HG02938 (cell line): ENCODE results near the gene AKR1E2.

ENCODE experiments used
- ATAC-seq: cut with Tn5 transposase; IDR thresholded peaks from one replicate; pipeline ENCODE4 v1.9.1; 2021; ENCODE audit warnings: mild to moderate bottlenecking, moderate library complexity; ENCODE audit not compliant: unreplicated experiment

AKR1E2 gene

DNA sequence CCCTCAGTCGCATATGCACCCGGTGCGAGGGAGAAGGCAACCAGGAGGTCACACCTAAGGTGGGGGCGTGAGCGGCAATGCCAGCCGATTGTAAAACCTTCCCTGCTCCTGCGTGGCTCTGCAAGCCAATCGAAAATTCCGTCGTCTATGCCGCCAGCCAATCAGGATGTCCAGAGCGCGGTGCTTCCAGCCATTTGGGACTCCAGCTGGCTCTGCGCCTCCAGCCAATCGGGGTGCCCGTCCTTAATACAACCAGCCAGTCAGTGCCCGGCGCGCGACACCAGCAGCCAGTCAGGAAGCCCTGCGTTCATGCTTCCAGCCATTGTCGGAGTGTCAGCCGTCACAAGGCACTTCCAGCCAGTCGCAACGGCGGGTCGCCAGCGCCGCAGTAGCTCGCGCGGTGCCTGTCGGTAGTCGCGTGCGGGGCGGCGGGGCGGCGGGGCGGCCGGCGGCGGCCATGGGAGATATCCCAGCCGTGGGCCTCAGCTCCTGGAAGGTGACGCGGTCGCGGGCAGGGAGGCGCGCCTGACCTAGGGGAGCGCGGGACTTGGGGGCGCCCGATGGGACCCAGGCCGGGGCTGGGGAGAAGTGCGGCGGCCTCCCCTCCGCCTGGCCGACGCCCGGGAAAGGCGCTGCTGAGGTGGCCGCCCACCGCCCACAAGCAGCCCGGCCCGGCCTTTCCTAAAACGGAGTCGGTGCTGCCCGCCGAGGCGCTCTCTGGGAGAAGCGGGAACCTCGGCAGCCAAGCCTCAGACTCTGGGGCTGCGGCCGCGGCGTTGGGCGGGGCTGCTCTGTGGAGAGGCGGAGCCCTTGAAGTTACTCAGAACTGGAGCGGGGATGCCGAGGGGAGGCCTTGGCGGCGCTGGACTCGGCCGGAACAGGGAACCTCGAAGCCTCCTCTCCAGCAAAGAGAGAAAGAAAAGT, at the start of gene AKR1E2:
Gene AKR1E2, plus strand, starts transcription at position 340 of the 924 bp plus-strand sequence. Its CDS starts 118 bp downstream, at position 458.
- no peak for ATAC-seq

DNA sequence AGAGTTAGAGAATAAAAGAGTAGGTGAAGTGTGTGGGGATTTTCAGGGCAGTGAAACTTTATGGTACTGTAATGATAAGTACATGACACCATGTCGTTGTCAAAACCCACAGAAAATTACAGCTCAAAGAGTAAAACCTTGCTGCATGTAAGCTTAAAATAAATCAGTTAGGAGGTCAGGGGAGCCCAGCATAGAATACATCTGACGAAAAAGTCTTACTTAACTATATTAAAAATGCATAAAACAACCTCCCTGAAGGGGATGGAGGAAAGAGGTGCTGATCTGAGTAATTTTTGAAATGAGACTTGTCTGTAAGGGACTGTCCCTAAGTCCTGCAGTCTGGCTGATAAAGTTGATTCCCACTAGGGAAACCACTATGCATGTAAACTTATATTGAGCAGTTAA, 49.8 kb upstream of the AKR1E2 start:
- peak; percentile 59 for ATAC-seq

DNA sequence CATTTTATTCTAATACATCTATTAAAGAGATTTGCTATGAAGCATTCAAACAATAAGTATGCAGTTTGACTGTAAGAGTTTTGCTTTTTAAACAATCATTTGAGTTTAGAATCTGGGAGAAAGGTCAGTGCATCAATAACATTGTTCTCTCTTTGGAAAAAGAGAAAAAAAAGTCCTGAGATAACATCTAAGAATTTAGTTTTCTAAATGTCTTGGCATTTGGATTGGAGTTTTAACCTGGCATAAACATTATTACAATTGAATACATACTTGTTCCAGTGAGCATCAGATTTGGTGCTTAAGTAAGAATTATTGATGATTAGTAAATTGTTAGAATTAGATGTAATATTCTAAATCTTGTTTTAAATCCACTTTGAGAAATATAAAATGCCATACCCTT, 47.2 kb upstream of the AKR1E2 start:
- ATAC-seq = no peak

DNA sequence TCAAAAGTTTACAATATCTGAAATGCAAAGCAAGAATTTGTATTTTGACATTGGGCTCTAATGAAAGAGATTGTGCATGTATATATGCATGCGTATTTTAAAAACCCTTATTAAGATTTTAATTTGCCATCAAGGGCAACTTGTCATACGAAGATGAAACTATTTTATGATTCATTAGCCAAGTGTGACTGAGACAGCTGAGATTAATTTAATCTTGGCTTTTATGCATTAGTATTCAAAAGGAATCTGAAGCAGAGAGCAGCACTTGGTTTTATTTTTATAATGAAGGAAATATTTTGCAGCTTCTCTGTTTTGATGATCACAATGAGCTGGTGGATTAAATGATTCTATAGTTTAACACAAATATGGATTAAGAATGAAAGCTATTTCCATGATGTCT, 45.9 kb upstream of the AKR1E2 start:
- no peak for ATAC-seq

DNA sequence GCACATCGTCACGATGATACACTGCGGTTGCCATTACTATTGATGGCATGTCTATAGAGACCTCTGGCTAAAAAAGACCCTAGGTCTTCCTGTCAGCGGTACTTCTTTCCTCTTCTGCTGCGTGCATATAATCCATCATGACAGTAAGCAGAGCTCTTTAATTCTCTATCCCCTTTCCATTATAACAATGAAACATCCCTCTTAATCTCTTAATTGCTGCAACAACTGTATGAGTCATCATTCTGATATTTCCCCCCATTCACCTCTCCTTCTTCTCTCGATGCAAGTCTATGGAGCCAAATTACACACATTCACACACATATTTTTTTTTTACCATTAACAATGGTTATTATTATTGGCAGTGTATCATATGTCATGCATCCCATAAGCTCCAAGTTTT, 45.2 kb upstream of the AKR1E2 start:
- no peak for ATAC-seq

DNA sequence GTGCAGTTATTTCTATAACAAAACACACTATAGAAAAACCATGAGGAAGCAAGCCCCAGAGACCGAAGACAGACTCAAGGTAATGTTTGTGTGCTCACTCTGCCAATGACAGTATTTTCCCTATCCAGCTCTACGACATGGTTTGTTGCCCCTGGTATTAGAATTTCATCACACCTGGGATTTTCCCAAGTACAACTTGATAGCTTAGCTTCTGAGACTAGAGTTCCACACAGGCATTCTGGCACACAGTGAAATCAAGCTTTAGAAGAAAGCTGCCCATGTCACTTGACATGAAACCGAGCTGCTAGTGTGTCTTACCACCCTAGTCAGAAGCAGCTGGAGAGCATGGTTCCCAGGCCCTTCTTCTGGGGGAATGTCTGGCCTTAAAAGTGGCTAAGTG, 44.1 kb upstream of the AKR1E2 start:
- no peak for ATAC-seq

DNA sequence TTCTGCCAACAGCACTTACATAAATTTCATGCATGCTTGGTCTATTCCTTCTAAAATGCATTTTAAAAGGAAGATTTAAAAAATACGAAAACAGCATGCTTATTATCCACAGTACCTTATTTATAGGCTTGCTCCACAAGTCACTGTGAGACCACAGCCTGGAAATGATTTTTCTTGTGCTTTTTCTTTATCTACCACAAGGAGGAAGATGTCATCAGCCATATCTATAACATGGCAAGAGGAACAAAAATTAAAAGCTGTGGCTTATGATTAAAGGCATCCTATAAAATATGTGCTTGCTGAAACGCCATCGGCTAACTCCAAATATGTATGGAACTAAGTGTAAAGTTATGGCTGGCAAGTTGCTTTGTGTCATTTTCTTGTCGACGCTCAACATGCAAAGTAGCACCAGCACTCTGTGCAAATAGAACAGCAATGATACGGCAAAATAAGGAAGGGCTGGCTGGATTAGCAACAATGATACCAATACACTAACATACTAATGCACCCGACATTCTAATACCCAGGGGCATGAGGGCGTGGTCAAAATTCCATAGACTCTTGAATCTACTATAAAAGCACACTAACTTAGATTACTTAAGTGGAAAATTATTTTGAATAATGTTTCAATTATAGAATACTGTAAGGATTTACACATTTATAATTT, 41.2 kb upstream of the AKR1E2 start:
- ATAC-seq = no peak

DNA sequence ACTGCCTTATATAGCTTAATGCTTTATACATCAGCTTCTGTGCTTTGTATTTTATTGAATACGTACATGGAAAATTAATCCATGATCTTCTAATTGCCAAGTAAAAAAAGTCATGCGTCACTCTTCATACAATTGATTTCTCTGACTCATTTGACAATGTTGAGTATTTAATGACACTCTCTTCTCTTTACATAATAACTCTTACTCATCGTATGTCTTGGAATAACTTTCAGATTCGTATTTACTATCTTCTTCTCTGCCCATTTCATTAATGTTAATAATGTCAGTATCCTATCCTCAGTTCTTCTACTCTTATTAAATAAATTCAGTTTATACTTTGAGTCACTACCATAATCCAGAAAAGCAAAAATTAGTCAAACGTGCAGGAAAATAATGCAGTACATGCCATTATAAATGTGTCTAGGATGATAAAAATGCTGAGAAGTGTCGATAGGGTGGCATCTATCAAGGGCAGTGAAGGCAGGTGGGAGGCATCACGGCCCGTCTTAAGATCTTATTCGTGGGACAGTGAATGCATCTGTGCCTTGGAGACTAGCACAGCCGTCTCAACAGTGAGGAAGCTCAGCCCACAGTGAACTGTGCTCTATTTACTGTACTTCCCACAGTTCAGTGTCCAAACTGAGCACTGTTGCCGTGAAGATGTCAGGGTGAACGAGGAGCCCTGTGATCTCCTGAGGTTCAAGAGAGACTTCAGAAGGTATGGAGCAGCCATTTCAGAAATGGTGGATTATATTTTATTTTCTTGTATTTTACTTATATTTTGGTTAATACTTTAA, 39.8 kb upstream of the AKR1E2 start:
- no peak for ATAC-seq

DNA sequence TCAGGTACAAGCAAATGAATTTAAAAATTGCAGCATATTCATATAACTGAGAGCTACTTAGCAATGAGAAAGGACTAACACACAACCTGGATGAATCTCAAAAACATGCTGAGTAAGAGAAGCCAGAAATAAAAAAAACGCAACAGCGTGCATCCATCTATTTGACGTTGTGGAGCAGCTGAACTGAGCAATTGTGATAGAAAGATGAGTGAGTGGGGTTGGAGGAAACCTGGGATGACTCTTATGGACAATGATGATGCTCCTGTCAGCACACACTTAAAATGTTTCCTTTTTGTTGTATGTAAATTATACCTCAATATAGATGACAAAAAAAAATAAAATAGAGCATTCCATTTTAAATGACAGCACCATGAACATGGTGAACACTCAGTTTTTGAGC, 36.0 kb upstream of the AKR1E2 start:
- ATAC-seq = no peak

DNA sequence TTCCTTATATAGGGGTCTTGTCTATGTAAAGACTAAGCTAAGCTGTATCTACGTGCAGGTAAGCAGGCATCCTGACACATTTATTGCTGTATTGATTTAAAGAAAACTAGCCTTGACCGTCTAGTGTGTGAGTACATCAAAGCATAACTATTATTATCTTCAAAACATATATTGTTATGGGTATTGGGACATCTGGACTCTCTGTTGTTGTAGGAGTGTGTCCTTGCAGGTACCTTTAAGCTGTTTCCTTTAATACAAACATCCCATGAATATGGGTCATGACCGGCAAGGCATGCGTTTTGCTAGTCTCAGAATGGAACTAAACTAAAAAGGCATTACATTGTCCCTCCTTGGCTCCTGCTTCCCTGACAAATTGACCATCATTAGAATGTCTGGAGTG, 35.1 kb upstream of the AKR1E2 start:
- ATAC-seq = no peak

DNA sequence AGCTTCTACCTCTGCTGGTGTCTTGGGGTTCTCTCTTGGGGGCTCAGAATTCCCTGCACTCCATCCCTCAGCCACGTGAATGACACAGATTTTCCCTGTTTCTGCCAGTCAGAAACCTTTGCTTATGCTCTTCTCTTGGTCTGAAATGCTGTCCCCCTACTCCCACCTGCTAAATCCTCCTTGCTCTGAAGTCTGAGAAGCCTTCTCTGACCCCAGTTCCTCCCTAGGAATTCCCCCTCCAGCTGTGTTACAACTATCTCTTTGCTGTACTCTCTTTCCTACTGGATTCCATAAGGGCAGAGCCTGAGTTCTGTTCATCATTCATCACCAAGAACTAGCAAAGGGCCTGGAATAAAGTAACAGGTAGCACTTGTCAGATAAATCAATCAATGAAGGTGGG, 33.6 kb upstream of the AKR1E2 start:
- no peak for ATAC-seq

DNA sequence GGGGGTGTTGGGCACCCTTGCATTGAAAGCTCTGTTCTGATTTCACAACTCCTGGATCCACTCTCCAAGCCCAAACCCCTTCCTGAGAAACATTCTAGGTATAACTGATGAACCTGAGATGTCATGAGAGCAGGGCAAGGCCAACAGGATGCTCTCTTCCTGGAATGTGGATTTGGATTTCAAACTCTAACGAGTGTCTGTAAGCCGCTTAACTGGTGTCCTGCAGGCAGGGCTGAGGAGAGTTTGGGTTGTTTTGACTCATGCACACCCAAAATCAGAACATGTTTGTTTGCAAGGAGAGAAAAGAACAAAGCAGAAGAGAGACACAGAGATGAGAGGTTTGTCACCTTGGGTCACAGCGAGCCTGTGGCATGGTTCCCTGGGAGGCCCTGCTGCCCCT, 24.6 kb upstream of the AKR1E2 start:
- ATAC-seq = no peak

DNA sequence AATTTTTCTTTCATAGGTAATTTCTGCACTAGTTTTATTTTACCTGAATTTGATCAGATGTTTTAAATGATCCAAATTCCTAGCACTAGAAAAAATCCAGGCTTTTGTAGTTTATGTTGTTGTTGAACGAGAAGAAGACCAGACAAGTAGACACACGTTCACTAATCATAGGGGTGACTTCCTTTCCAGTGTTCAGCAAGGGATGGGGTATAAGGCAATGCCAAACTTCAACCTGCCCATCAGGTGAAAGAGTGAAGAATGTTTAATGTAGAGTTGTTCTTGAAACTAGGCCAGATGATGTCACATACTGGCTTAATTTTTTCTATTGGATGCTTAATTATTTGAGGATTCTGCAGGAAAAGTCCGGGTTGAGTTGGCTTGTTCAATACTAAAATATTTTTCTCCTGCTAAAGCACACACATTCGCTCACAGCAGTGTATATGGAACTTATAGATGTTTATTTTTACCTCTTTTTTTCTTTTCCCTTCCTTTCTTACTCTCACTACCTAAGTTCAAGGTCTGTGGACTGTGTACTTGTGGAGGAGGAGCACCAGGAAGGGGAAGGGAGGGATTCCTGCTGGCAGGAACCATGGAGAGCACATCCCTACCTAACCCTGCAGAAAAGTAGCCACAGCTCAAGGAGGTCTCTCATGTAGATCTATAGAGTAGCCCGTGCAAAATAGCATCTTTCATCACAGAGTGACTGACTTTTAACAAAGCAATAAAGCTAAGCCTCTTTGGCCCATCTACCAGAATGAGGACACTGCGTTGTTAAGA, 23.1 kb upstream of the AKR1E2 start:
- no peak for ATAC-seq

DNA sequence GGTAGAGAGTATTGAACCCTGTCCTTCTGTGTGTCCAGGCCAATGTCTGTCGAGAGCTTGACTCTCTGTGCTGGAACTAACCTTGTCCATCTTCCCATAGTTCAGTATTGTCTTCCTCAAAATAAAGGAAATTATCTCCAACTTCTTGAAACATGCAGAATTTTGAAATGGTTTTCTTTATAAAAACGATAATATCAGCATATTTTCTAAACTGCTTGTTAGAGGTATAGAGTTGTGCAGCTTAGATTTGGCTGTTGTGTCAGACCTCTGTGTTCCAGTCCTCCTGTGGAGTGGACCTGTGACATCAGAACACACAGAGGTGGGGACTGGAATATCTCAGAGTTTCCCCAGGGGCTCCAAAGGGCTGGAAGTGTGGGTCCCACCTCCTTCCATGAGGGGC, 22.2 kb upstream of the AKR1E2 start:
- no peak for ATAC-seq

DNA sequence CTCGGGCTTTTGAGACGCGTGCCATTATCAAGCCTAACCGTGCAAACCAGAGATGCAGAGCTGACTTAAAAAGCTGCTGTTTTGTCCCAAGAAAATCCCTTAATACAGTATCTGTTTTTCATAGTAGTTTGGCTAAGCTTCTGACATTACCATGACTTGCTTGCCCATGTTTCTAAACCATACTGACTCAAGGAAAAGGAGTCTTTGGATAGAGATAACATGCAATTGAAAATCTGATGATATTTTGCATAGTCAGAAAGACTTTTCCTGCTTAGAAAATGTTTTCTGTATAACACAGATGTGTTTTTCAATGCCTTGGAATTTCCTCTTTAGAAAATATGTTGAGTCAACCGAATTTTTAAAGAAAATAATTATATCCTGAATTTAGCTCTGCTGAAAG, 21.5 kb upstream of the AKR1E2 start:
- no peak for ATAC-seq

DNA sequence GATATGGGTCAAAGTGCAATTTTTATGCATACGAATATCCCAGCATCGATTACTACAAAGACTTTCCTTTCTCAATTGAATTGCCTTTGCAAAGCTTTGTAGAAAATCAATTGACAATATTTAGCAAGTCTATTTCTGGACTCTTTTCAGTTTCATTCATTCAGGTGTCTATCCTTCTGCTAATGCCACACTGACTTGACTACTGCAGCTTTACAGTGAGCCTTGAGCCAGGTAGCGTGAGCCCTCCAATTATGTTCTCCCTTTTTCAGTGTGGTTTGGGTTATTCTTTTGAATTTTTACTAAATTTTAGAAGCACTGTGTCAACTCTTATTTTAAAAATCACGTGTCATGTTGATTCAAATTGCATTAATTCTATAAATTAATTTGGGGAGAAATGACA, 19.5 kb upstream of the AKR1E2 start:
- no peak for ATAC-seq

DNA sequence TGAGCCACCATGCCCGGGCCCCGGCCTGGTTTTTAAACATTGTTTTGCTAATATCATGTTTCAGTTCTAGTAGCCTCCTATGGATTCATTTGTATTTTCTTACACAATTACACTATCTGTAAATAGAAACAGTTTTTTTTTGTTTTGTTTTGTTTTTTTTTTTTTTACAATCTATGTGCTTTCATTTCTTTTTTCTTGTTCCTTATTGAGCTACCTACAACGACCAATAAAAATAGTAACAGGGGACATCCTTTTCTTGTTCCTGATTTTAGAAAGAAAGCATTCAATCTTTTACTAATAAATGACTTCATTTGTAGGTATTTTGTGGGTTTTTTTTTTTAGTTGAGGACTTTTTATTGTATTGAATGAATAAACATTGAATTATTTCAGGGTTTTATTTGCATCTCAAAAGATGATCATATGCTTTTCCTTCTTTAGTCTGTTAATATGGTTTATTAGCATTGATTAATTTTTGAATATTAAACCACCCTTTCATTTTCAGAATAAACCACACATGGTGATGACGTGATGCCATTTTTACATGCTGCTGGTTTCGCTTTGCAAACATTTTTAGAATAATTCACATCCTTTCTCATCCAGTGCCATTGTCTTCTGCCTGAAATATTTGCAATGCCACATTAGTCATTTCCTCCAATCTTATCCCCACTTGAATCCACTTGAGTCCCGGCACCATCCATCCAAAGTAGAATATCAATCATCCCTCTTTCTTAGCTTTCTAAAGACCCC, 18.1 kb upstream of the AKR1E2 start:
- peak; percentile 62 for ATAC-seq

DNA sequence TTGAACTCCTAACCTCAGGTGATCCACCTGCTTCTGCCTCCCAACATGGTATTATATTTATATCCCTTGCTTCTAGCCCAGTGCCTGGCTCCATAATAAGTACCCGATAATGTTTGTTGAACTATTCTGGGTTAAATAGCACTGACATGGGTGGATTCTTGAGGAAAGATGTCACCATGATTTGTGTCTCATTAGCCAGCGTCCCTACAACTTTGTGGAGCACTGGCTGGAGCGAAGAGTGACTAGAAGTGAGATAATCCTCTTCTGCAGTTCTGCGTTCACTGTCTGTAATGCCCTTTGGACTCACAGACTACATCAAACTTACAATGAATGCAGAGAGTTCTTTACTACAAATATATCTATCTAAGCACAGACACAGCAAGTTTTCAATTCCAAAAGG, 16.9 kb upstream of the AKR1E2 start:
- ATAC-seq = no peak

DNA sequence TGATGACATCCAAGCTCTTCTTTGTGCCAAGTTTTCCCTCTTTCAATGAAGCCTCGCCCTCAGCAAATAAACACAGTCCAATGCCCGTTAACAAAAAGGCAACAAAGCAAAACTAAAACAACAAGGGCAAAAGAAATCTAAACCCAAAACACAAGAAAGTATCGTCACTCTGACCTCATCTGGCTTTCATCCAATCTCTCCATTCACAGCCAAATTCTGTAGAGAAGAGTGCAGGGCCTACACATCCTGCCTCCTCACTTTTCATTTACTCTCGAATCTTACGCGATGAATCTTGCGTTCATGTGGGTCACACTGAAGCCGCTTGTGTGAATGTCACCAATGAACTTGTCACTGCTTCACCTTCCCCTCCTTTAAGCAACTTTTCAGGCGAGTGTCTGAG, 15.9 kb upstream of the AKR1E2 start:
- no peak for ATAC-seq

DNA sequence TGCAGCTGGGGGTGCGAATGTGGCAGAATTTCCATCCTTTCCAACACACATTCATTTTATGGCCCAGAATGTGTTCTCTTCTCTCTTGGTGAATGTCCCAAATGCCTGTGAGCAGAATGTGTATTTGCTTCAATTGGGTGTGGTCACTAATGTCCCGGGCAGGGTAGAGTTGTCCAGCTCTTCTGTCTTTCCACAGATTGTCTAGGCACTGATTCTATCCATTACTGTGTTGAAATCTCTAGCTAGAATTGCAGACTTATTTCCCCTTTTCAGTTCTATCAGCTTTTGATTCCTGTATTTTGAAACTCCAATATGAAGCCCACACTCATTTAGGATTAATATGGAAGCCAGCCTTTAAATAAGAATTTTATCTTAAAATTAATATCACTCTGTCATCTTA, 14.0 kb upstream of the AKR1E2 start:
- no peak for ATAC-seq
